DND-41 (cell line): ENCODE measurements around the gene ATP13A1.

Experiments used
- ATAC-seq: fragments of 200-7000 bp; cut with Tn5 transposase; 3 replicates; pipeline ENCODE4 v1.9.1; 2021; ENCODE audit warnings: low read depth; ENCODE audit not compliant: insufficient read depth
- DNase-seq: peaks from one replicate; pipeline ENCODE4 v3.0.0-alpha.2; 2020
- H2AFZ ChIP-seq: 2 replicates; pipeline ENCODE4 v1.6.0; 2012; ENCODE audit warnings: low read depth, low read length
- H3K27ac ChIP-seq: 2 replicates; pipeline ENCODE4 v1.5.1; 2012; ENCODE audit warnings: low read length, inconsistent platforms
- H3K27me3 ChIP-seq: fragments of 200-600 bp; sonication (generic); 2 replicates; pipeline ENCODE4 v1.6.0; 2012; ENCODE audit warnings: low read length, mild to moderate bottlenecking, inconsistent platforms; ENCODE audit not compliant: insufficient read depth, poor library complexity
- H3K36me3 ChIP-seq: 2 replicates; pipeline ENCODE4 v1.5.1; 2012; ENCODE audit warnings: low read length, inconsistent platforms; ENCODE audit not compliant: insufficient read depth
- H3K4me1 ChIP-seq: 2 replicates; pipeline ENCODE4 v1.5.1; 2012; ENCODE audit warnings: mild to moderate bottlenecking, low read length; ENCODE audit not compliant: insufficient read depth
- H3K4me2 ChIP-seq: 2 replicates; pipeline ENCODE4 v1.6.0; 2012; ENCODE audit warnings: mild to moderate bottlenecking, moderate library complexity, low read length, inconsistent platforms; ENCODE audit not compliant: insufficient read depth
- H3K4me3 ChIP-seq, 2 experiments: fragments of 200-600 bp in 1 of 2; shearing (Covaris generic) in 1 of 2; 2 replicates each; pipeline ENCODE4 v1.5.1; 2012 to 2016; ENCODE audit warnings: inconsistent platforms in 2 of 2, low read length in 2 of 2, mild to moderate bottlenecking in 2 of 2, low read depth in 1 of 2, moderate library complexity in 1 of 2
- H3K79me2 ChIP-seq: 2 replicates; pipeline ENCODE4 v1.6.0; 2012; ENCODE audit warnings: low read length, inconsistent platforms; ENCODE audit not compliant: insufficient read depth
- H3K9ac ChIP-seq: 2 replicates; pipeline ENCODE4 v1.6.0; 2012; ENCODE audit warnings: low read depth, mild to moderate bottlenecking, inconsistent platforms, low read length, moderate library complexity
- H3K9me3 ChIP-seq: 2 replicates; pipeline ENCODE4 v1.5.1; 2012; ENCODE audit warnings: low read length, moderate library complexity, mild to moderate bottlenecking, inconsistent platforms; ENCODE audit not compliant: insufficient read depth, severe bottlenecking
- H4K20me1 ChIP-seq: 2 replicates; pipeline ENCODE4 v1.6.0; 2012; ENCODE audit warnings: low read length; ENCODE audit not compliant: insufficient read depth
- EZH2 ChIP-seq: IDR thresholded peaks from 3 replicates; pipeline ENCODE4 v1.6.1; 2012; ENCODE audit warnings: borderline replicate concordance, low read depth, mild to moderate bottlenecking, moderate library complexity, low read length, inconsistent platforms; ENCODE audit not compliant: severe bottlenecking
- TF ChIP-seq, protein P1 (sequence below): IDR thresholded peaks from 2 replicates; pipeline ENCODE4 v1.5.1; 2012; ENCODE audit warnings: borderline replicate concordance, low read length, moderate library complexity, mild to moderate bottlenecking; ENCODE audit not compliant: poor library complexity, severe bottlenecking; ENCODE audit errors: extremely low read depth

ATP13A1 gene

GRCh38 chr19:19630426-19630825 lies 33.0 kb downstream of the ATP13A1 start:
- TF ChIP-seq, protein P1, sequence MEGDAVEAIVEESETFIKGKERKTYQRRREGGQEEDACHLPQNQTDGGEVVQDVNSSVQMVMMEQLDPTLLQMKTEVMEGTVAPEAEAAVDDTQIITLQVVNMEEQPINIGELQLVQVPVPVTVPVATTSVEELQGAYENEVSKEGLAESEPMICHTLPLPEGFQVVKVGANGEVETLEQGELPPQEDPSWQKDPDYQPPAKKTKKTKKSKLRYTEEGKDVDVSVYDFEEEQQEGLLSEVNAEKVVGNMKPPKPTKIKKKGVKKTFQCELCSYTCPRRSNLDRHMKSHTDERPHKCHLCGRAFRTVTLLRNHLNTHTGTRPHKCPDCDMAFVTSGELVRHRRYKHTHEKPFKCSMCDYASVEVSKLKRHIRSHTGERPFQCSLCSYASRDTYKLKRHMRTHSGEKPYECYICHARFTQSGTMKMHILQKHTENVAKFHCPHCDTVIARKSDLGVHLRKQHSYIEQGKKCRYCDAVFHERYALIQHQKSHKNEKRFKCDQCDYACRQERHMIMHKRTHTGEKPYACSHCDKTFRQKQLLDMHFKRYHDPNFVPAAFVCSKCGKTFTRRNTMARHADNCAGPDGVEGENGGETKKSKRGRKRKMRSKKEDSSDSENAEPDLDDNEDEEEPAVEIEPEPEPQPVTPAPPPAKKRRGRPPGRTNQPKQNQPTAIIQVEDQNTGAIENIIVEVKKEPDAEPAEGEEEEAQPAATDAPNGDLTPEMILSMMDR, result no peak
- no peak for TF ChIP-seq EZH2
- H3K27me3 ChIP-seq, result no peaks in the 10 kb centered on the region
- H2AFZ ChIP-seq, result no peak overlapping the region
- no peaks in the 10 kb centered on the region for H3K4me1 ChIP-seq
- H3K36me3 ChIP-seq, result peaks cover 58% of the 10 kb centered on the region
- no peaks in the 10 kb centered on the region for H3K9me3 ChIP-seq
- H4K20me1 ChIP-seq, result peaks cover 4% of the 10 kb centered on the region
- H3K9ac ChIP-seq, result no peak overlapping the region
- no peak for ATAC-seq
- no peak overlapping the region for H3K4me2 ChIP-seq
- H3K79me2 ChIP-seq, result no peaks in the 10 kb centered on the region
- no peak for DNase-seq
- H3K27ac ChIP-seq, result no peak overlapping the region
- H3K4me3 ChIP-seq, result no peak overlapping the region

DNA sequence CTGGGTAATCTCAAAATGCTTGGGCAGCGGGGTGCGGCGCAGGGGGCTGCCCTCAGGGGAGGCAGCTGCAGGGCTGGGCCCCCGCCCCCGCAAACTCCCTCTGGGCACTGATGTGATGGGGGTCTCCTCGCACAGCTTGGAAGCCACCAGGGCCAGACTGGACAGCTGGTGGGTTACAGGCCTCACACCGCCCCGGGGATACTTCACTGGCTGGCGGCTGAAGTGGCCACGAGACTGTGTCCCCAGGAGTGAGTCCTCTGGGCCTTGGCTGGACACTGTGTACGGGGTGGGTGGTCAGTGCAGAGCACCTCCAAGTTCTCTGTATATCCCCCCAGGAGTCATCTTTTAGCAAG lies 33.4 kb downstream of the ATP13A1 start:
- Histone ChIP-seq H3K9ac (no peak overlapping the region), H3K36me3 (peaks cover 54% of the 10 kb centered on the region), H3K9me3 (no peaks in the 10 kb centered on the region), H3K79me2 (no peaks in the 10 kb centered on the region), H3K4me3 (no peak overlapping the region), H3K27me3 (no peaks in the 10 kb centered on the region), H2AFZ (no peak overlapping the region), H3K27ac (no peak overlapping the region), H3K4me2 (no peak overlapping the region), H4K20me1 (peaks cover 4% of the 10 kb centered on the region), H3K4me1 (no peaks in the 10 kb centered on the region)
- TF ChIP-seq EZH2, result no peak
- TF ChIP-seq, protein P1, result no peak
- DNase-seq (no peak), ATAC-seq (no peak)

DNA sequence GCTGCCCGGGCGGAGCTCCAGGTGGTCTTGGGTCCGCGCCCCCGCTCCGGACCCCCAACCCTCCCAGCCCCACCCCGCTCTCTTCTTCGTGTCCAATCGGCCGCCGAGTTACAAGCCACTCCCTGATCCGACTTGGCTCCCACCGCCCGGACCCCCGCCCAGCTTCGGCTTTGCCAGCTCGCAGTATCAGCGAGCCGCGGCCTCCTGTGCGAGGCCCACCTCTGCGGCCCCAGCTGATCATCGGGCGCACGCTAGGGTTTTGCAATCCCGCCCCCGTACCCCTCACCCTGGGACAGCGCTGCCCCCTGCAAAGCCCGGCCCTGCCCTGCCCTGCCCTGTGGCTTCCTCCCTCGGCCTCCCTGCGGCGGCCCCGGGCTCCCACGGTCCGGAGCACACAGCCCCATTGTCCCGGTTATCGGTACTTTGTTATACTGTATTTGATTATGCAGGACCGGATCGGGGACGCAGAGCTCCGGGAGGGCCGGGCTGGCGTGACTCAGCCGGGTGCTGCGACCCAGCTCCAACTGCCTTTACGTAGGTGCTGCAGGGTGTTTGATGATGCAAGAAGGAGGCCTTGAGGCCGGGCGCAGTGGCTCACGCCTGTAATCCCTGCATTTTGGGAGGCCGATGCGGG lies 34.9 kb downstream of the ATP13A1 start:
- ATAC-seq (no peak), DNase-seq (no peak)
- no peaks in the 10 kb centered on the region for H3K4me1 ChIP-seq
- no peak overlapping the region for H3K4me3 ChIP-seq
- no peak overlapping the region for H3K9ac ChIP-seq
- no peaks in the 10 kb centered on the region for H3K9me3 ChIP-seq
- H3K27ac ChIP-seq, result no peak overlapping the region
- TF ChIP-seq, protein P1, result no peak
- no peak for TF ChIP-seq EZH2
- no peak overlapping the region for H3K4me2 ChIP-seq
- H3K79me2 ChIP-seq, result no peaks in the 10 kb centered on the region
- H3K36me3 ChIP-seq, result peaks cover 45% of the 10 kb centered on the region
- peaks cover 4% of the 10 kb centered on the region for H4K20me1 ChIP-seq
- no peak overlapping the region for H2AFZ ChIP-seq
- no peaks in the 10 kb centered on the region for H3K27me3 ChIP-seq
